ENCODE measurements around the gene LGALS14.
"Not testable (repeated sequence)": the region's sequence is repeated elsewhere in the genome, so short reads cannot be mapped to it uniquely, and the experiment has no call there.

GRCh38 chr19:39669860-39670259, 34.4 kb upstream of the LGALS14 start:
- not testable (repeated sequence) for TF ChIP-seq CTCF, POLR2A (IDR thresholded peaks at IDR 0.05)
